Endothelial cell of umbilical vein (primary cell): ENCODE data around the gene ATXN7. TPM values are rescaled to one million over a fixed set of nuclear protein-coding genes. Genes with fewer than 3 reads are reported as not detected.

Source experiments
- BruUV-seq: library from RNA; stranded (reverse); fragments of 400-500 nt; replicated peaks from 2 replicates; lab custom pipeline; 2021; lab: Mats Ljungman, UMichigan
- CTCF ChIA-PET: fragments of 300-600, 350-600 bp; sonication (Branson Sonifier 250); formaldehyde crosslinking; loops from one replicate; lab custom pipeline; 2021; ENCODE audit warnings: antibody characterized with exemption, inconsistent platforms; lab: Charles Lee
- POLR2A ChIA-PET: fragments of 300-600, 350-600 bp; sonication (Branson Sonifier 250); formaldehyde crosslinking; loops from one replicate; lab custom pipeline; 2021; ENCODE audit warnings: antibody characterized with exemption, inconsistent platforms; lab: Charles Lee
- DNase-seq: peaks from one replicate; pipeline ENCODE4 v3.0.0-alpha.2; 2011; ENCODE audit warnings: low read depth, low spot score
- FAIRE-seq: peaks from 2 replicates; lab custom pipeline; 2011; peaks lifted over from hg19 to GRCh38; lab: Jason Lieb, UNC
- H2AFZ ChIP-seq: 2 replicates; pipeline ENCODE4 v1.6.0; 2012; ENCODE audit warnings: low read depth, low read length, control low read depth, inconsistent platforms
- H3K27ac ChIP-seq: 2 replicates; pipeline ENCODE4 v1.5.1; 2011; ENCODE audit warnings: low read depth, mild to moderate bottlenecking, control low read depth, low read length, moderate library complexity; ENCODE audit not compliant: insufficient read depth
- H3K27me3 ChIP-seq, 2 experiments: 2 replicates each; pipeline versions ENCODE4 v1.6.0 to v1.6.1; 2011; ENCODE audit warnings: low read length in 2 of 2, mixed read lengths in 1 of 2; ENCODE audit not compliant: control insufficient read depth in 2 of 2, insufficient read depth in 2 of 2
- H3K36me3 ChIP-seq, 2 experiments: 2 replicates in 1 of 2; 3 replicates in 1 of 2; pipeline ENCODE4 v1.5.1; 2011; ENCODE audit warnings: low read length in 2 of 2, mild to moderate bottlenecking in 1 of 2, moderate library complexity in 1 of 2; ENCODE audit not compliant: control insufficient read depth in 2 of 2, insufficient read depth in 2 of 2; ENCODE audit errors: extremely low read depth in 1 of 2
- H3K4me1 ChIP-seq: 3 replicates; pipeline ENCODE4 v1.5.1; 2011; ENCODE audit warnings: mild to moderate bottlenecking, low read length; ENCODE audit not compliant: control insufficient read depth, insufficient read depth; ENCODE audit errors: extremely low read depth
- H3K4me2 ChIP-seq: 2 replicates; pipeline ENCODE4 v1.6.1; 2011; ENCODE audit warnings: low read length, control low read depth, mixed read lengths; ENCODE audit not compliant: insufficient read depth
- H3K4me3 ChIP-seq, 3 experiments: fragments of 200-600 bp in 1 of 3; sonication (generic), shearing (Covaris generic) in 1 of 3; replicated peaks in 1 of 3; 2 replicates each; pipeline ENCODE4 v1.5.1; 2011 to 2016; ENCODE audit warnings: control low read depth in 3 of 3, low read length in 3 of 3, mild to moderate bottlenecking in 2 of 3, inconsistent platforms in 1 of 3, low read depth in 1 of 3, moderate library complexity in 1 of 3; ENCODE audit not compliant: insufficient read depth in 1 of 3
- H3K79me2 ChIP-seq: 2 replicates; pipeline ENCODE4 v1.6.0; 2012; ENCODE audit warnings: low read length, inconsistent platforms; ENCODE audit not compliant: control insufficient read depth, insufficient read depth
- H3K9ac ChIP-seq: replicated peaks from 2 replicates; pipeline ENCODE3; 2011; ENCODE audit warnings: low read length, control low read depth; ENCODE audit not compliant: insufficient read depth; ENCODE audit errors: extremely low read depth
- H3K9me1 ChIP-seq: replicated peaks from 3 replicates; pipeline ENCODE4 v1.6.0; 2011; ENCODE audit warnings: mild to moderate bottlenecking, low read length; ENCODE audit not compliant: control insufficient read depth, insufficient read depth; ENCODE audit errors: extremely low read depth
- H3K9me3 ChIP-seq: replicated peaks from 2 replicates; pipeline ENCODE4 v1.5.1; 2012; ENCODE audit warnings: low read length, inconsistent platforms; ENCODE audit not compliant: control insufficient read depth, insufficient read depth
- H4K20me1 ChIP-seq: replicated peaks from 2 replicates; pipeline ENCODE3; 2011; ENCODE audit warnings: mild to moderate bottlenecking, low read length; ENCODE audit not compliant: control insufficient read depth, insufficient read depth; ENCODE audit errors: extremely low read depth
- CTCF ChIP-seq, 2 donors: IDR thresholded peaks; 1 replicate in 1 of 2; 2 replicates in 1 of 2; pipeline ENCODE4 v1.5.1; 2011; ENCODE audit warnings: low read length in 2 of 2, mild to moderate bottlenecking in 2 of 2, moderate library complexity in 2 of 2, control low read depth in 1 of 2, inconsistent platforms in 1 of 2, low read depth in 1 of 2; ENCODE audit not compliant: insufficient read depth in 1 of 2; ENCODE audit errors: extremely low read depth in 1 of 2
- EZH2 ChIP-seq: IDR thresholded peaks from 2 replicates; pipeline ENCODE4 v1.6.1; 2012; ENCODE audit warnings: borderline replicate concordance, low read depth, mild to moderate bottlenecking, moderate library complexity, low read length, inconsistent platforms; ENCODE audit not compliant: severe bottlenecking
- FOS ChIP-seq: IDR thresholded peaks from 2 replicates; pipeline ENCODE4 v1.6.1; 2011; ENCODE audit warnings: mild to moderate bottlenecking, low read length, moderate library complexity, borderline replicate concordance; ENCODE audit not compliant: insufficient read depth
- GATA2 ChIP-seq: IDR thresholded peaks from 2 replicates; pipeline ENCODE4 v1.7.0; 2011; ENCODE audit warnings: low read depth, mild to moderate bottlenecking, moderate library complexity, mixed read lengths, low read length; ENCODE audit not compliant: insufficient read length, insufficient read depth
- MAX ChIP-seq: IDR thresholded peaks from 2 replicates; pipeline ENCODE4 v1.6.1; 2011; ENCODE audit not compliant: insufficient read depth, insufficient read length
- MYC ChIP-seq: IDR thresholded peaks from one replicate; pipeline ENCODE4 v1.6.1; 2011; ENCODE audit warnings: mild to moderate bottlenecking, low read depth, low read length
- POLR2A ChIP-seq: IDR thresholded peaks from 2 replicates; pipeline ENCODE4 v1.6.1; 2012; ENCODE audit warnings: low read depth, mild to moderate bottlenecking, control low read depth, low read length
- dilution Hi-C: fragments of 300-500 bp; cut with MboI; formaldehyde crosslinking; loops from one replicate; pipeline ENCODE4 v1.15.0; 2019; ENCODE audit warnings: low sequenced_read_pairs; ENCODE audit not compliant: extremely low pct_ligation_motif_present
- intact Hi-C: fragments of 100-400 bp; cut with micrococcal nuclease; formaldehyde crosslinking; loops from one replicate; pipeline ENCODE4 v1.10.0; 2022
- polyA plus RNA-seq, 4 experiments: library from polyadenylated mRNA; depleted of rRNA in 3 of 4; stranded (reverse) in 3 of 4; unstranded in 1 of 4; fragments of >200 nt; gene quantifications; 2 replicates each; pipeline versions ENCODE4 v1.2.1 to v1.2.3, GENCODE V29; 2011 to 2012; ENCODE audit warnings: missing spikeins in 1 of 4
- total RNA-seq: library from RNA; stranded (reverse); gene quantifications from 2 replicates; pipeline ENCODE4 v1.2.3, GENCODE V29; 2021

Gene ATXN7
- total and polyA plus RNA-seq, 2 donors (not counting 3 experiments of a cell fraction or from before 2014, with no cell fraction given) = 21.2 to 34.7 TPM

GRCh38 chr3:63895422-63896189 is 31.9 kb downstream of the ATXN7 start:
- CTCF ChIA-PET = interaction anchor here (1.0 kb wide), 1 partner anchor 12 kb away, joined by 3 read pairs; no protein-coding TSS in a partner anchor
- H3K27me3 ChIP-seq = no peaks in the 10 kb centered on the region
- H3K27ac ChIP-seq = no peak overlapping the region
- no TSS peak for BruUV-seq
- H3K79me2 ChIP-seq = peaks cover 3% of the 10 kb centered on the region
- H3K9me3 ChIP-seq = no peaks in the 10 kb centered on the region
- H3K9ac ChIP-seq = no peak overlapping the region
- intact Hi-C loops (no loop called here), dilution Hi-C loops (no loop called here)
- H3K9me1 ChIP-seq = no peaks in the 10 kb centered on the region
- TF ChIP-seq CTCF (IDR thresholded peaks at IDR 0.05; ENCODE audit: extremely low read depth in 1 of 2, insufficient read depth in 1 of 2, low read depth in 1 of 2, low read length in 2 of 2) (no peak), GATA2 (no peak), EZH2 (no peak), MAX (no peak), POLR2A (no peak), FOS (no peak), MYC (no peak)
- FAIRE-seq (no peak), DNase-seq (no peak)
- H3K36me3 ChIP-seq = no peaks in the 10 kb centered on the region
- H2AFZ ChIP-seq = no peak overlapping the region
- no peak overlapping the region for H3K4me3 ChIP-seq
- POLR2A ChIA-PET = no interaction called here
- H4K20me1 ChIP-seq = no peaks in the 10 kb centered on the region
- no peak overlapping the region for H3K4me2 ChIP-seq
- peaks cover 7% of the 10 kb centered on the region for H3K4me1 ChIP-seq
